Ishikawa (cell line): ENCODE results near the gene KPNA6.

Experiments used
- EP300 ChIP-seq: IDR thresholded peaks from 2 replicates; pipeline ENCODE4 v1.6.1; 2012; ENCODE audit warnings: borderline replicate concordance
- FOXM1 ChIP-seq: IDR thresholded peaks from 2 replicates; pipeline ENCODE4 v1.6.1; 2012; ENCODE audit warnings: low read depth, borderline replicate concordance
- TAF1 ChIP-seq: IDR thresholded peaks from 2 replicates; pipeline ENCODE4 v1.6.1; 2012; ENCODE audit warnings: low read depth, mild to moderate bottlenecking
- ZBTB7A ChIP-seq: IDR thresholded peaks from 2 replicates; pipeline ENCODE4 v1.6.1; 2012; ENCODE audit warnings: low read depth

DNA sequence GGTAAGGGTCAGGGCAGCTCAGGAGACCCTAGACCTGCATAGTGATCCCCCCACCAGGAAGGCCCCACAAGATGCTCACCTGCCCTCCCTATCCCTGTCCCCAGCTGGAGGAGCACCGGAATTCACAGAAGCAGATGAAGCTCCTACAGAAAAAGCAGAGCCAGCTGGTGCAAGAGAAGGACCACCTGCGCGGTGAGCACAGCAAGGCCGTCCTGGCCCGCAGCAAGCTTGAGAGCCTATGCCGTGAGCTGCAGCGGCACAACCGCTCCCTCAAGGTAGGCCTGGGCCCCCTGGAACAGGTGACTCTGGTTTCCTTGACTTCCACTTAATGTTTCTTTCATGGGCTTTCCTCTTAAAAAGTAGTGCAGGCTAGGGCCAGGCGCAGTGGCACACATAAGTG is 80.0 kb downstream of the KPNA6 start:
- TF ChIP-seq TAF1, result no peak
- TF ChIP-seq ZBTB7A, result no peak
- TF ChIP-seq FOXM1, result no peak
- TF ChIP-seq EP300, result no peak
